GM21529 (cell line): ENCODE measurements around the gene DUX4.
A peak's percentile ranks its signal among the peaks of the same experiment; 100 is the strongest.
"Not testable (repeated sequence)": the region's sequence is repeated elsewhere in the genome, so short reads cannot be mapped to it uniquely, and the experiment has no call there.

Experiments
- ATAC-seq: cut with Tn5 transposase; IDR thresholded peaks from one replicate; pipeline ENCODE4 v1.9.1; 2021; ENCODE audit not compliant: unreplicated experiment

The DUX4 gene

GRCh38 chr4:190173428-190173827, at the start of gene DUX4:
Gene DUX4 (plus strand): TSS chr4:190173774. CDS start chr4:190173774, 0 bp downstream.
- ATAC-seq, result not testable (repeated sequence)

GRCh38 chr4:190175436-190175835, 1.9 kb downstream of the DUX4 start:
- ATAC-seq, result not testable (repeated sequence)

- peak; percentile 36 for ATAC-seq
Observed at GRCh38 chr4:190177727-190178605, 4.4 kb downstream of the DUX4 start.

- peak; percentile 7 for ATAC-seq
Observed at GRCh38 chr4:190178606-190178990, 5.0 kb downstream of the DUX4 start.

GRCh38 chr4:190179030-190179739, 5.6 kb downstream of the DUX4 start:
- ATAC-seq, result peak; percentile 62

GRCh38 chr4:190179740-190180094, 6.1 kb downstream of the DUX4 start:
- ATAC-seq, result not testable (repeated sequence)

GRCh38 chr4:190180947-190181346, 7.4 kb downstream of the DUX4 start:
- not testable (repeated sequence) for ATAC-seq

GRCh38 chr4:190181481-190182100, 8.0 kb downstream of the DUX4 start:
- ATAC-seq, result not testable (repeated sequence)

GRCh38 chr4:190203510-190203909, 29.9 kb downstream of the DUX4 start:
- ATAC-seq, result not testable (repeated sequence)
